Stimulated activated memory B cell treated with anti-CD40 and anti-IgM and Interleukin-4, amounts not matched to agents 10 μg/mL and 1 μg/mL and 100 μg/mL, for 72 hours (primary cell): ENCODE data around the gene MACROD2.

Source experiments
- ATAC-seq: fragments of 150-1000 bp; cut with Tn5 transposase; 2 replicates; pipeline ENCODE4 v1.10.0; 2021
- H3K27ac Mint-ChIP-seq: one replicate; pipeline ENCODE4 v1.8.0; 2022; ENCODE audit warnings: mild to moderate bottlenecking, mixed read lengths
- H3K27me3 Mint-ChIP-seq: one replicate; pipeline ENCODE4 v1.8.0; 2022; ENCODE audit warnings: mixed read lengths
- H3K36me3 Mint-ChIP-seq: one replicate; pipeline ENCODE4 v1.8.0; 2022; ENCODE audit warnings: mixed read lengths
- H3K4me1 Mint-ChIP-seq: one replicate; pipeline ENCODE4 v1.8.0; 2022; ENCODE audit warnings: mixed read lengths
- H3K4me3 Mint-ChIP-seq: one replicate; pipeline ENCODE4 v1.8.0; 2022; ENCODE audit warnings: mild to moderate bottlenecking, moderate library complexity, mixed read lengths
- H3K9me3 Mint-ChIP-seq: one replicate; pipeline ENCODE4 v1.8.0; 2022; ENCODE audit warnings: mixed read lengths

Gene MACROD2

DNA sequence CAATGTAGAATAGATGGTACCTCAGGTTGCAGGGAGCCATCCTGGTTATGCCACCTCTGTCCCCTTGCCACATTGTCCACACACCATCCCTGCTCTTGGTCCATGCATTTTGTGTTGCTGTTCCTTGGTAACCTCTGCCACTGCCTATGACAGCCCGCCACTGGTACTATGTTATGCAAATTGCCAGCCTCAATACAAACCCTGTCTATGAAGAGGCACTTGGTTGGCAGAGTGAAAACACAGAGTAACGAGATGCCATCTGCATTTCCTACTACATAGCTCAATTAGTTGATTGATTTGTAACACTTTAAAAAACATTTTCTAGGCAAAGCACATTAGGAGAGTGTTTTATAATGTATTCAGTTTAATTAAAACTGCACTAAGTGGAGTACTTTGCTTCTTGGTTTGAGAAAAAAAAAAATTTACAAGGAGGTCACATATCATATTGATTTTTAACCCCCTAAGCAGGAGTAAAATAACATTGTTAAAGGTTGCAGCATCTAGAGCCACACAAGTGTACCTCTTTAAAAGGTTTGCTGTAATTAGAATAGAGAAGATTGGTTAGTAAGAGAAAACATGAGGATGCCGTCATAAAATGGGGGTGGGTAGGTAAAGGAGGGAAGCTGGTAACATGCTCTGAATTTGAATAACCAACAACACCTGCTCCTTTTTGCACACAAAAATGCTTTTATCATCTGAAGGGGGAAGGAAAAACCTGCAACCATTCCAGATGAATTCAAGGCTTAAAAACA is 1760.9 kb downstream of the MACROD2 start:
- Mint-ChIP-seq H3K9me3 (no peaks in the 10 kb centered on the region), H3K36me3 (no peaks in the 10 kb centered on the region), H3K4me3 (peak overlapping the region; percentile 22), H3K4me1 (peaks cover 21% of the 10 kb centered on the region), H3K27ac (peak overlapping the region; percentile 79), H3K27me3 (no peaks in the 10 kb centered on the region)
- peak; percentile 31 for ATAC-seq

DNA sequence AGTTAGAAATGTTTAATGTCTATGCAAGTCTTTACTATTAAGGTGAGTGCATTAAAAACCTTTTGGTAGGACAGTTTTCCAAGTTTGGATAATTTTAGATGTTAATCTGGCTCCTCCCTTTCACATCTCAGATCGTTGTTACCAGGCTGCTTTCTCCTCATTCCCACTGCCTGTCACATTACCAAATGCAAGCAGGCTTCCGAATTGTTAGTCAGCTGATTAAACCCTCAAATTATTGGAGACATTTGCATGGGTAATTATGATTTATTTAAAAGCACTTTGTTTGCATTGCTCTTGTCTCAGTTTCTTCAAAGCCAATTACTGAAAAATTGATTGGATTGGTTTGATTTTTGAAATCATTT is 1761.4 kb downstream of the MACROD2 start:
- H3K4me1 Mint-ChIP-seq = peaks cover 21% of the 10 kb centered on the region
- no peak for ATAC-seq
- H3K27ac Mint-ChIP-seq = peak overlapping the region; percentile 79
- H3K4me3 Mint-ChIP-seq = no peak overlapping the region
- H3K9me3 Mint-ChIP-seq = no peaks in the 10 kb centered on the region
- H3K36me3 Mint-ChIP-seq = no peaks in the 10 kb centered on the region
- H3K27me3 Mint-ChIP-seq = no peaks in the 10 kb centered on the region

DNA sequence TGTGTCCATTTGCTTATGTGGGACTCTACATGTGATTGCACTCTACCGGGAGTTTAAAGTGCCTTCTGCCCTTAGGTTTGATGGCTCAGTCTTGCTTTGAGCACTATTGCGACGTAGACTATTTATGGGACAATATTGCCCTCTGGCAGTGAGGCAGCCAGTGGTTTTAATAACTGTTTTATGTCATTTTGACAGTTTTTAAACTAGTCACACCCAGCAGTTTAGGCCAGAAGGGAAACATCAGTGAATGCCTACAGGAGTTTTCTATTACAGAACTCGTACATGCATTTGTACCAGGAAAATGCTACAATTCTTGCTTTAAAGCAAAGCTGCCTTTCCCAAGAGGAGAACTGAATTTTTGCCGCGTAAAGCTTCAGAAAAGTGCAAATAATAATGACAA is 1764.3 kb downstream of the MACROD2 start:
- H3K36me3 Mint-ChIP-seq = no peaks in the 10 kb centered on the region
- no peak for ATAC-seq
- no peak overlapping the region for H3K4me3 Mint-ChIP-seq
- peaks cover 23% of the 10 kb centered on the region for H3K4me1 Mint-ChIP-seq
- no peak overlapping the region for H3K27ac Mint-ChIP-seq
- no peaks in the 10 kb centered on the region for H3K27me3 Mint-ChIP-seq
- H3K9me3 Mint-ChIP-seq = no peaks in the 10 kb centered on the region

DNA sequence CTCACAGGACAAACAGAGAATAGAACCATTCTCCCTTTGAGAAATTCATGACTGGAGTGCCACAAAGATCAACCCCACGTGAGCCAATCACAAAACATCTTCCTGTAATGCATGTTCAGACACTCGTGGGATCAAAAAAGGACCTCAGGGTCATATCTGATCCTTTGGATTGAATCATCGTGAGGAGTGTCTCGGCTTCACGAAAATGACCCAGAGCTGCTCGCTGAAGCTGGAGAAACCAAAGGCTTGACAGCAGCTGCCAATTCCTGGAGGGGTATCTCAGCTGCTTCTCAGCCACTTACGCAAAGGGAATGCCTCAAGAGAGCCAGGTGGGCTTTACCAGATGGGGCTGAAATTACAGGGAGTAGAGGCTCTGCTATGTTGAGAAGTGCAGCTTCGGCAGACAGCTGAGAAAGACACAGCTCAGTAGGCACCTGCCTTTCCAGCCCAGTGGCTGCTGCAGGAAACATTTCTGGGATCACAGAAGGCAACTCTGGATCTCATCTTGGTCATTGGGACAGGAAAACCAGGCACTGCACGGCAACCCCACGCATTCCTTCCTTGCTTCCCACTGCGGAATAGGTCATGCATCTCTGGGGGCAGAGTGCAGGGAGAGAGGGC is 1764.8 kb downstream of the MACROD2 start:
- no peaks in the 10 kb centered on the region for H3K27me3 Mint-ChIP-seq

DNA sequence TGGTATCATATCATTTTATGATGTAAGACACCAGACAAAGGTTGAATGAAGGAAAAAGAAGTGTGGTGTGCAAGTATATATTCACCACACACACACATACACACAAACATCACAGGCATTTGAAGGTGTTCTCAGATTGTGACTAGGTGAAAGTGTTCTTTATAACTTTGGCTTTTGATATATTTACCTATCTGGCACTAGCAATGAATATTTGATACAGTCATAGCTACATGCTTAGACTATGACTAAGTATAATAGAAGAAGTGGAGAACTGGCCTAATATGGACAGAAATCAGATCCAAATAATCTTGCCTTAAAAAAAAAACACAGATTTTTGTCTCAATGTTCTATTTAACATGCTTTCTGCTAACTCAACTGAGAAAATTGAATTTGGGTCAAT is 1768.0 kb downstream of the MACROD2 start:
- no peaks in the 10 kb centered on the region for H3K36me3 Mint-ChIP-seq
- no peak for ATAC-seq
- H3K9me3 Mint-ChIP-seq = no peaks in the 10 kb centered on the region
- H3K27ac Mint-ChIP-seq = no peak overlapping the region
- no peaks in the 10 kb centered on the region for H3K27me3 Mint-ChIP-seq
- peaks cover 10% of the 10 kb centered on the region for H3K4me1 Mint-ChIP-seq
- no peak overlapping the region for H3K4me3 Mint-ChIP-seq

More for the DNA sequence above, 1764.8 kb downstream of the MACROD2 start:
- Mint-ChIP-seq H3K4me1 (peaks cover 28% of the 10 kb centered on the region), H3K27ac (no peak overlapping the region), H3K4me3 (no peak overlapping the region), H3K9me3 (no peaks in the 10 kb centered on the region), H3K36me3 (no peaks in the 10 kb centered on the region)
- ATAC-seq = no peak

DNA sequence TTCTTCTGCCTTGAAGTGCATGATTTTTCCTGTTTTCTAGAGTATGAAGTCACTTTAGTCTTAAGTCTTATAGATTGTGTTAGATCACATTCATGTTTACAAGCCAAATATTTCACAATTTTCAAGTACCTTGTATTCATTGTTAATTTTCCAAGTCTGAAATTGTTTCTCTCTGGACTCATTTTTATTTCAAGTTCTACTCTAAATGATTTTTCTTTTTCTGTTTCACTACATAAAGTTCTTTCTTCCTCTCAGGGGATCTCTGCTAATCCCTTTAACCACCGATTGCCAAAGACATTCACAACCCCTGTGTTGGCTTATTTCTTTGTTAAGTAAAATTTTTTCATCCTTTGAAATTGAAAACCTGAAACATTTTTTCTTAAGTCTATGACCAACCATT is 1772.3 kb downstream of the MACROD2 start:
- Mint-ChIP-seq H3K4me1 (peaks cover 10% of the 10 kb centered on the region), H3K4me3 (no peak overlapping the region), H3K27me3 (no peaks in the 10 kb centered on the region), H3K9me3 (no peaks in the 10 kb centered on the region), H3K27ac (no peak overlapping the region), H3K36me3 (no peaks in the 10 kb centered on the region)
- ATAC-seq = no peak

DNA sequence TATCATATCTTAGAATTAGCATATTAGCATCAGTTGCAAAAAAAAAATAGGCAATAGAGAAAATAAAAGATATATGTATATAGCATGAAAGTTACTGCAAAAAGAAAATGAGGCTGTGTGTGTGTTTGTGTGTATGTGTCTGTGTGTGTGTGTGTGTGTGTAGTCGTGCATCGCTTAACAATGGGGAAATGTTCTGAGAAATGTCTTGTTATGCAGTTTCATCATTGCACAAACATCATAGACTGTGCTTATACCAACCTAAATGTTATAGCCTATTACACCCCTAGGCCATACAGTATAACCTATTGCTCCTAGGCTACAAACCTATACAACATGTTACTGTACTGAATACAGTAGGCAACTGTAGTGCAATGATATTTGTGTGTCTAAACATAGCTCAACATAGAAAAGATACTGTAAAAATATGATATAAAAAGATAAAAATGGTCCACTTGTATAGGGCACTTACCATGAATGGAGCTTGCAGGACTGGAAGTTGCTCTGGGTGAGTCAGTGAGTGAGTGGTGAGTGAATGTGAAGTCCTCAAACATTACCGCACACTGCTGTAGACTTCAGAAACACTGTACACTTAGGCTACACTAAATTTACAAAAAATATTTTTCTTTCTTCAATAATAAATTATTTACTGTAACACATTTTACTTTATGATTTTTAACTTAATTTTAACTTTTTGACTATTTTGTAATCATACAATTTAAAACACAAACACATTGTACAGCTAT is 1772.9 kb downstream of the MACROD2 start:
- no peaks in the 10 kb centered on the region for H3K9me3 Mint-ChIP-seq
- no peak overlapping the region for H3K4me3 Mint-ChIP-seq
- no peaks in the 10 kb centered on the region for H3K27me3 Mint-ChIP-seq
- H3K27ac Mint-ChIP-seq = no peak overlapping the region
- peaks cover 10% of the 10 kb centered on the region for H3K4me1 Mint-ChIP-seq
- no peaks in the 10 kb centered on the region for H3K36me3 Mint-ChIP-seq
- peak; percentile 24 for ATAC-seq

DNA sequence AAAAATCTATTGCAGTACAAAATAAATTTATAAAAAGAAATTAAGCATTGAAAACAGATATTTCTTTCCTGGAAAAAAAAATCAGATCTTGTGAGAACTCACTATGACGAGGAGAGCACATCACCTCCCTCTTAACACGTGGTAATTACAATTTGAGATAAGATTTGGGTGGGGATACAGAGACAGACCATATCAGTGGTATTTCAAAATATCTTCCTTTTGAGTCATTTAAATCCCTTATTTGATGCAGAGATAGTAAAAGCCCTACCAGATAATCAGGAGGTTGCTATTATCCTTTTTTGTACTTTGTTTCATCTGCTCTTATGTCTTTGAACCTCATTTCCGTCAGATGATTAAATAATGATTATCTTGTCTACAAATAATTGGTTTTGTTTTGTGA is 1777.5 kb downstream of the MACROD2 start:
- Mint-ChIP-seq H3K27me3 (no peaks in the 10 kb centered on the region), H3K36me3 (no peaks in the 10 kb centered on the region), H3K9me3 (no peaks in the 10 kb centered on the region), H3K4me1 (peaks cover 2% of the 10 kb centered on the region), H3K27ac (no peak overlapping the region), H3K4me3 (no peak overlapping the region)
- no peak for ATAC-seq

DNA sequence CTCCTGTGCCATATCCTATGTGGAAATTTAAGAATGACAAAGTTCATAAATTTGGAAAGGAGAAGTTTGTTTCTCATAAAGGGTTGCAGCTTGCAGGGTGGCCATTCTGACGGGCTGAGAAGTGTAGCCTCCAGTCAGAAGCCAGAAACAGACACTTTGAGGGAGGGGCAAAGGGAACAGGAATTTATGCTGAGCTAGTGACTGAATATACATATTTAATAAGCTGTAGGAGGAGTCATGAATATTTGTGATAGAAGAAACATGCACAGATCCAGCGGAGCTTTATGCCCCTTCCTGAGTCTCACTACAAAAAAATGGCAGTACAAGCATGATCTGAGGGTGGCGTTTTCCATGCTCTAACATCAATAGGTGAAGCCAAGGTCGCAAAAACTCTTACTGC is 1779.6 kb downstream of the MACROD2 start:
- Mint-ChIP-seq H3K9me3 (no peaks in the 10 kb centered on the region), H3K27me3 (no peaks in the 10 kb centered on the region), H3K27ac (no peak overlapping the region), H3K4me3 (no peak overlapping the region), H3K36me3 (no peaks in the 10 kb centered on the region), H3K4me1 (no peaks in the 10 kb centered on the region)
- no peak for ATAC-seq

DNA sequence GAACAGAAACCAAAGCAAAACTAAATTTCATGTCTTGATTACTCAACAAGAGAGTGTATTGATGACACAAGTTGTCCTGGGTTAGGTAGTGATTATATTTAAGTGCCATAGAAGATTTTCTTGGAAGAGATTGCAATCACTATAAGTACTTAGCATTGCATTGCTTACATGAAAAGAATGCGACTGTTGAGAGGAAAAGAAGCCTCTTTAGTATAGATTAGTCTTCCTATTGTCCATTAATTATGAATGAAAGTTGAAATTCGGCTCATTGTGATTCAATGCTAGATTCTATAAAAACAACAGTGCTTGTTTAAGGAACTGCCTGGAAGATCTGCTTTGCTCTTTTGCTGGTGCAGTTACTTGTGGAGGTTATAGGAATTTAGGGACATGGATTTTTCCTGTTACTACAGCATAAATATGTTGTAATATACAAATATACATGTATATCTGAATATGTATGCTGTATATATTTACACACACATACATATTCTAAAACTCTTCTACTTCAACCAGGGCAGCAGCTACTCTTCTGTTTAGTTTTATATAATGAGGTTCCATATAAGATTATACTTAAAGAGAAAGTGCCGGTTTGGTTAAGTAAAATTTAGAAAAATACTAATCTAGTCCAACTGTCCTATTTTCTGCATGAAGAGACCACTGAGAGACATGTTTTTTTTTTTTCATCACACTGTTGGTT is 1781.6 kb downstream of the MACROD2 start:
- no peaks in the 10 kb centered on the region for H3K36me3 Mint-ChIP-seq
- H3K4me1 Mint-ChIP-seq = no peaks in the 10 kb centered on the region
- H3K4me3 Mint-ChIP-seq = no peak overlapping the region
- H3K27me3 Mint-ChIP-seq = no peaks in the 10 kb centered on the region
- no peak for ATAC-seq
- no peak overlapping the region for H3K27ac Mint-ChIP-seq
- H3K9me3 Mint-ChIP-seq = no peaks in the 10 kb centered on the region

DNA sequence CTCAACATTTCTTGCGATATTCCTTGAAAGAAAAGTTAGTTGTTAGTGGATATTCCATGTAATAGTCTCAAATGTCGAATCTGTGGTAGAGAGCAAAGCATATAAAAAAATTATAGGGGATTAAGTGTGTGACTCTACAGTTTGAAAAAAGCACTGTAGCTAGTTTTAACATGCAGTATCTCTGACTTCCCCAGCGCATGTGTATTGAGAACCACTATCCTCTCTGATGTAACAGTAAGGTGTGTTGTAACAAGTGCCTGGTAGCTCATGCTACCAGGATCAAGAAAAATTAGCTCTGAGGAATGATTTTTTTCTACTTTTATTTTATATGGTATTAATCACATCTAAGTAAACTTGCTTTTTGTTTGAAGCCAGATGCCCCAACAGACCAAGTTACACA is 1788.7 kb downstream of the MACROD2 start:
- Mint-ChIP-seq H3K36me3 (no peaks in the 10 kb centered on the region), H3K4me1 (peaks cover 9% of the 10 kb centered on the region), H3K27me3 (no peaks in the 10 kb centered on the region), H3K4me3 (no peak overlapping the region), H3K9me3 (no peaks in the 10 kb centered on the region), H3K27ac (no peak overlapping the region)
- no peak for ATAC-seq

DNA sequence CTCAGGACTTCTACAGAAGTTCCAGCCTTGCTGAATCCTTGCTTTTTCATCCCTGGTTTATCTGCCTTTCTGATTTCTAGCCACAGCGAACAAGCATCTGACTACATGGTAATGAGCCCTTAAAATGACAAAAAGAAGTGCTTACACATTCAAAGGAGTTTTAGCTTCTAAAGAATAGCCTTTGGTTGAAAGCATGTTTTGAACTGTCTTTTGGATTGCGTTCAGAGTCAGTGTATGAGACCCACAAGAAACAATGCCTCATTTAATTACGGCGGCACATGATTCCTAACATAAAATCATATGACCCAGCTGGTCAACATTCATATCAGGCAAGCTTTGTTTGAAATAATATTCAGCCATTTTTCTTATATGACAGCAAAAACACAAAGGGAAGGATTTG is 1793.8 kb downstream of the MACROD2 start:
- no peak for ATAC-seq

DNA sequence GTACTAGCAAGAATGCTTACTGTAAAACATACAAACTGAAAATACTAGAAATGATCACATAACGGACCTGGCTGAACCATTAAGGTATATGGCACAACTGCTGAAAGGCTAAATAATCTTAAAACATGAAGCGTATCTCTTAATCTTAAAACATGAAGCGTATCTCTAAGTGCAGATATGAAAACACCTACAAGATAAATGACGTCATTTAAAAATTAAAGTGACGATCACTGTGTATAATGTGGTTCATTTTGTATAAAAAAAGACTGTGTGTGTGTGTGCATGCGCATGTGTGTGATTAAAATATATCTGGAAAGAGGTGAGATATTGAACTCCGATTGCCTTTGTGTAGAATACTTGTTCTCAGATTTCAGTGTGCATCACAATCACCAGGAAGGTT is 1797.5 kb downstream of the MACROD2 start:
- Mint-ChIP-seq H3K4me1 (peaks cover 12% of the 10 kb centered on the region), H3K9me3 (no peaks in the 10 kb centered on the region), H3K27ac (no peak overlapping the region), H3K36me3 (no peaks in the 10 kb centered on the region), H3K4me3 (no peak overlapping the region), H3K27me3 (no peaks in the 10 kb centered on the region)
- ATAC-seq = no peak

More for the DNA sequence above, 1793.8 kb downstream of the MACROD2 start:
- no peak overlapping the region for H3K4me3 Mint-ChIP-seq
- no peaks in the 10 kb centered on the region for H3K9me3 Mint-ChIP-seq
- H3K27ac Mint-ChIP-seq = no peak overlapping the region
- no peaks in the 10 kb centered on the region for H3K36me3 Mint-ChIP-seq
- no peaks in the 10 kb centered on the region for H3K27me3 Mint-ChIP-seq
- H3K4me1 Mint-ChIP-seq = peaks cover 12% of the 10 kb centered on the region

DNA sequence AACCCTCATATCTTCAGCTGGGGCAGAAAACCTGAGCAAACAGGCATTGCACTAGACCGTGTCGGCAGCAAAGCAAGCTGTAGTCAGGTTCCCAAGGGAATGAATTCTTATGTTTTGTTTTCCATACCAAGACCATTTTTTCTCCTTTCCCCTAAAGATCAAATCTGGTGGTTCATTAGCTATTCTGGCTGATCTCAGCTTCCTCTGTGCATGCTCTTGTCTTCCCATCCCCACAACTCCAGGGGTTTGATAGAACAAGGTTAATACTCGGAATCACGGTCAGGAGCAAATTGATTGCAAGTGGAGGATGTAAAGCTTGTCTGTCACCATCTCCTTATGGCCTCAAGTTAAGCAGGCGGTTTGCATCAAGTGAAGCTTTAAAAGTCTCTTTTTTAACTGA is 1799.1 kb downstream of the MACROD2 start:
- ATAC-seq = no peak
- H3K27me3 Mint-ChIP-seq = no peaks in the 10 kb centered on the region
- no peaks in the 10 kb centered on the region for H3K4me1 Mint-ChIP-seq
- no peaks in the 10 kb centered on the region for H3K36me3 Mint-ChIP-seq
- no peaks in the 10 kb centered on the region for H3K9me3 Mint-ChIP-seq
- H3K27ac Mint-ChIP-seq = no peak overlapping the region
- H3K4me3 Mint-ChIP-seq = no peak overlapping the region

DNA sequence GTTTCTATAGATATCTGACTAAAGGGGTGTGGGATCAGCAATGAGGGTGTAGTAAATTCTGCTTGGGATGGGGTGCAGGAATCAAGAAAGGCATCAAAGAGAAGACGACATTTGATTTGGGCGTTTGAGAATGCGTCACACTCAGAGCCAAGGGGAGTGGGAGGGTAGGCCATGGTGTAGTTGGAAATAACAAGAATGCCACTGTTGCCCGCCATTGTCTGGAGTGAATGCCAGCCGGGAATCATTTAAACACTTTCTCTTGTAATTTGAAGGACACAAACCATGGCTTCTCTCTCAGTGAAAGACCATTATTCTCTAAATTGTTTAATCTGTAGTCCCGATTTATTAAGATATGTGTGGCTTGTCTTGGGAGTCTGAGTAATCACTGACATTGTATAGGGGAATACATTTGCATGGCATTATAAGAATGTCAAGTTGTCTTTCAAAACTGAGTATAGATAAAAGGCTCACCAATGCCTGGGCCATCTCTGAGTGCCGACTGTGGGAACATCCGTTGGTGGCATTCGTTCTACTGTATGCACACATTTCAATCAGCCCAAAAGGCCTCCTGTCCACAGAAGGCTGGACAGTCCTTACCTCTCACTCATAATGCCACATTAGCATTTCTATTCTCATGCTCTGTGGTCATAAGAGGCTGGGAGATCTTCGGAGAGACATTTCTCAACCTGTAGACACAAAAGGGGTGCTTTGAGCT is 1800.1 kb downstream of the MACROD2 start:
- ATAC-seq = no peak
- Mint-ChIP-seq H3K4me3 (no peak overlapping the region), H3K9me3 (peaks cover 4% of the 10 kb centered on the region), H3K27ac (no peak overlapping the region), H3K4me1 (no peaks in the 10 kb centered on the region), H3K36me3 (no peaks in the 10 kb centered on the region), H3K27me3 (no peaks in the 10 kb centered on the region)
